Neural progenitor cell (in vitro differentiated cells): Measurements from ENCODE around the gene GARIN5A. TPM values are rescaled to one million over a fixed set of nuclear protein-coding genes. Genes with fewer than 3 reads are reported as not detected.

Experiments
- DNase-seq: peaks from one replicate; pipeline ENCODE4 v3.0.0-alpha.2; 2016; ENCODE audit warnings: low spot score
- H2AFZ ChIP-seq: fragments of 200-600 bp; sonication (generic); replicated peaks from 2 replicates; pipeline ENCODE4 v1.6.1; 2016; ENCODE audit warnings: antibody characterized with exemption
- H3F3A ChIP-seq: fragments of 200-600 bp; sonication (generic); 2 replicates; pipeline ENCODE4 v1.6.1; 2016; ENCODE audit warnings: antibody characterized with exemption, low read depth
- H3K27ac ChIP-seq: fragments of 200-600 bp; sonication (generic); 2 replicates; pipeline ENCODE4 v1.5.1; 2016; ENCODE audit warnings: mild to moderate bottlenecking
- H3K27me3 ChIP-seq: fragments of 200-600 bp; sonication (generic); 2 replicates; pipeline ENCODE4 v1.6.1; 2016; ENCODE audit warnings: mild to moderate bottlenecking, moderate library complexity
- H3K36me3 ChIP-seq: fragments of 200-600 bp; sonication (generic); 2 replicates; pipeline ENCODE4 v1.5.1; 2016
- H3K4me1 ChIP-seq: fragments of 200-600 bp; sonication (generic); 2 replicates; pipeline ENCODE4 v1.6.1; 2016; ENCODE audit warnings: mixed run types
- H3K4me2 ChIP-seq: fragments of 200-600 bp; sonication (generic); 2 replicates; pipeline ENCODE4 v1.6.1; 2016
- H3K4me3 ChIP-seq: fragments of 200-600 bp; sonication (generic); 2 replicates; pipeline ENCODE4 v1.5.1; 2016
- H3K79me2 ChIP-seq: fragments of 200-600 bp; sonication (generic); 2 replicates; pipeline ENCODE4 v1.6.1; 2016; ENCODE audit warnings: low read depth
- H3K9ac ChIP-seq: fragments of 200-600 bp; sonication (generic); 2 replicates; pipeline ENCODE4 v1.6.1; 2016
- H3K9me3 ChIP-seq: fragments of 200-600 bp; sonication (generic); 2 replicates; pipeline ENCODE4 v1.5.1; 2016; ENCODE audit warnings: low read depth
- H4K20me1 ChIP-seq: fragments of 200-600 bp; sonication (generic); 2 replicates; pipeline ENCODE4 v1.6.1; 2016; ENCODE audit warnings: low read depth
- H3K27ac Mint-ChIP-seq: 3 replicates; pipeline ENCODE4 v1.8.0; 2021; ENCODE audit warnings: mixed read lengths
- H3K27me3 Mint-ChIP-seq: 2 replicates; pipeline ENCODE4 v1.8.0; 2022; ENCODE audit warnings: low read depth, mild to moderate bottlenecking, inconsistent platforms, moderate library complexity, mixed read lengths; ENCODE audit not compliant: insufficient read depth
- H3K36me3 Mint-ChIP-seq: 3 replicates; pipeline ENCODE4 v1.8.0; 2021; ENCODE audit warnings: mixed read lengths
- H3K4me1 Mint-ChIP-seq: 3 replicates; pipeline ENCODE4 v1.8.0; 2021; ENCODE audit warnings: mixed read lengths
- H3K4me3 Mint-ChIP-seq: 3 replicates; pipeline ENCODE4 v1.8.0; 2021; ENCODE audit warnings: mild to moderate bottlenecking, moderate library complexity, mixed read lengths
- H3K9me3 Mint-ChIP-seq: 3 replicates; pipeline ENCODE4 v1.8.0; 2020; ENCODE audit warnings: mixed read lengths
- CTCF ChIP-seq: fragments of 200-600 bp; sonication (generic); IDR thresholded peaks from 2 replicates; pipeline ENCODE4 v1.5.1; 2017; ENCODE audit warnings: antibody characterized with exemption, mild to moderate bottlenecking
- EZH2 ChIP-seq: fragments of 200-600 bp; sonication (generic); IDR thresholded peaks from 2 replicates; pipeline ENCODE4 v1.6.1; 2017; ENCODE audit warnings: antibody characterized with exemption, mild to moderate bottlenecking, moderate library complexity
- EZH2phosphoT487 ChIP-seq: fragments of 200-600 bp; sonication (generic); IDR thresholded peaks from 2 replicates; pipeline ENCODE4 v1.6.1; 2017; ENCODE audit warnings: antibody characterized with exemption
- total RNA-seq: library from RNA; depleted of rRNA; stranded (reverse); fragments of >200 nt; gene quantifications from 2 replicates; pipeline ENCODE4 v1.2.3, GENCODE V29; 2015; ENCODE audit warnings: low replicate concordance

Gene GARIN5A
- total RNA-seq, 1 donor from 2014 or later, result 5.6 TPM

GRCh38 chr19:50458396-50459066 is 18.1 kb downstream of the GARIN5A start:
- Histone ChIP-seq H3K9ac (no peak overlapping the region), H3K27me3 (no peaks in the 10 kb centered on the region), H3K4me1 (no peaks in the 10 kb centered on the region), H3K27ac (no peak overlapping the region), H3K79me2 (no peaks in the 10 kb centered on the region), H3F3A (peaks cover 3% of the 10 kb centered on the region), H3K36me3 (no peaks in the 10 kb centered on the region), H2AFZ (no peak overlapping the region), H3K9me3 (no peaks in the 10 kb centered on the region), H4K20me1 (no peaks in the 10 kb centered on the region), H3K4me2 (no peak overlapping the region), H3K4me3 (no peak overlapping the region)
- Mint-ChIP-seq H3K4me3 (no peak overlapping the region), H3K9me3 (peaks cover 9% of the 10 kb centered on the region), H3K27me3 (peaks cover 8% of the 10 kb centered on the region), H3K27ac (no peak overlapping the region), H3K36me3 (no peaks in the 10 kb centered on the region), H3K4me1 (peaks cover 12% of the 10 kb centered on the region)
- DNase-seq, result no peak
- TF ChIP-seq CTCF (no peak), EZH2phosphoT487 (no peak), EZH2 (no peak)

GRCh38 chr19:50457300-50457699 is 19.3 kb downstream of the GARIN5A start:
- no peak overlapping the region for H3K9ac ChIP-seq
- DNase-seq, result no peak
- H3K4me2 ChIP-seq, result no peak overlapping the region
- no peak overlapping the region for H2AFZ ChIP-seq
- H3K36me3 Mint-ChIP-seq, result no peaks in the 10 kb centered on the region
- no peak overlapping the region for H3K4me3 Mint-ChIP-seq
- no peaks in the 10 kb centered on the region for H3K4me1 ChIP-seq
- H3K4me1 Mint-ChIP-seq, result peaks cover 12% of the 10 kb centered on the region
- H3K9me3 ChIP-seq, result no peaks in the 10 kb centered on the region
- H3K79me2 ChIP-seq, result no peaks in the 10 kb centered on the region
- peaks cover 3% of the 10 kb centered on the region for H3F3A ChIP-seq
- H4K20me1 ChIP-seq, result no peaks in the 10 kb centered on the region
- H3K27ac Mint-ChIP-seq, result no peak overlapping the region
- no peaks in the 10 kb centered on the region for H3K36me3 ChIP-seq
- TF ChIP-seq CTCF, result no peak
- TF ChIP-seq EZH2, result no peak
- TF ChIP-seq EZH2phosphoT487, result no peak
- H3K4me3 ChIP-seq, result no peak overlapping the region
- H3K27me3 Mint-ChIP-seq, result peaks cover 6% of the 10 kb centered on the region
- no peaks in the 10 kb centered on the region for H3K27me3 ChIP-seq
- peaks cover 9% of the 10 kb centered on the region for H3K9me3 Mint-ChIP-seq
- no peak overlapping the region for H3K27ac ChIP-seq

GRCh38 chr19:50455992-50456391 is 20.7 kb downstream of the GARIN5A start:
- no peaks in the 10 kb centered on the region for H3K79me2 ChIP-seq
- H3K9me3 ChIP-seq, result no peaks in the 10 kb centered on the region
- no peak overlapping the region for H2AFZ ChIP-seq
- Mint-ChIP-seq H3K27me3 (peaks cover 5% of the 10 kb centered on the region), H3K27ac (no peak overlapping the region), H3K9me3 (peaks cover 9% of the 10 kb centered on the region), H3K36me3 (no peaks in the 10 kb centered on the region), H3K4me1 (peaks cover 7% of the 10 kb centered on the region), H3K4me3 (peak overlapping the region; percentile 35)
- TF ChIP-seq EZH2phosphoT487 (no peak), EZH2 (no peak), CTCF (no peak)
- H3F3A ChIP-seq, result peaks cover 3% of the 10 kb centered on the region
- H3K27me3 ChIP-seq, result no peaks in the 10 kb centered on the region
- DNase-seq, result no peak
- no peak overlapping the region for H3K4me3 ChIP-seq
- no peaks in the 10 kb centered on the region for H4K20me1 ChIP-seq
- no peak overlapping the region for H3K4me2 ChIP-seq
- no peaks in the 10 kb centered on the region for H3K4me1 ChIP-seq
- no peak overlapping the region for H3K9ac ChIP-seq
- no peaks in the 10 kb centered on the region for H3K36me3 ChIP-seq
- H3K27ac ChIP-seq, result no peak overlapping the region
